GM23248 (cell line): ENCODE data around the gene RTN4.

Experiments
- EZH2 ChIP-seq: fragments of 200-600 bp; sonication (generic); IDR thresholded peaks from 2 replicates; pipeline ENCODE4 v1.6.1; 2018; ENCODE audit warnings: antibody characterized with exemption, mild to moderate bottlenecking; ENCODE audit not compliant: insufficient read depth, poor library complexity, severe bottlenecking
- EZH2phosphoT487 ChIP-seq: fragments of 200-600 bp; sonication (generic); IDR thresholded peaks from 2 replicates; pipeline ENCODE4 v1.6.1; 2018; ENCODE audit warnings: antibody characterized with exemption, moderate library complexity, mild to moderate bottlenecking, low read depth; ENCODE audit not compliant: insufficient read depth

DNA sequence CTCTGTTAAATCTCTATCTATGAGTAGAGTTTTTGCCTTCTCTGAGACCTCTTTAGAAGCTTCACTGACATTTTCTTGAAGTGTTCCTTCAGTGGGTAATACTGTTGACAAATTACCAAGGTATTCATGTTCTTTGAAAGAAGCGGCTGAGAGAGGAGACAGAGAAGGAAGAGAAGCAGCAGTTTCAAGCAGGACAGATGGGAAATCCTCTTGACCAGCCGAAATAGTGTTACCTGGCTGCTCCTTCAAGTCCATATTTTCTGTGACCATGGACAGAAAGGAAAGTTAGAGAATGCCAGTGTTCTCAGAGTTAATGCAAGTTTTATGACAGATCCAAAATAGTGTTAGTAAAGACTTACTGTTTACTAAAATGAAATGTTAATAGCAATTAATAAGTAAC lies 23.0 kb downstream of the RTN4 start:
- TF ChIP-seq EZH2 (no peak), EZH2phosphoT487 (no peak)
